Measurements from ENCODE around the gene RAD51D.

RAD51D gene

DNA sequence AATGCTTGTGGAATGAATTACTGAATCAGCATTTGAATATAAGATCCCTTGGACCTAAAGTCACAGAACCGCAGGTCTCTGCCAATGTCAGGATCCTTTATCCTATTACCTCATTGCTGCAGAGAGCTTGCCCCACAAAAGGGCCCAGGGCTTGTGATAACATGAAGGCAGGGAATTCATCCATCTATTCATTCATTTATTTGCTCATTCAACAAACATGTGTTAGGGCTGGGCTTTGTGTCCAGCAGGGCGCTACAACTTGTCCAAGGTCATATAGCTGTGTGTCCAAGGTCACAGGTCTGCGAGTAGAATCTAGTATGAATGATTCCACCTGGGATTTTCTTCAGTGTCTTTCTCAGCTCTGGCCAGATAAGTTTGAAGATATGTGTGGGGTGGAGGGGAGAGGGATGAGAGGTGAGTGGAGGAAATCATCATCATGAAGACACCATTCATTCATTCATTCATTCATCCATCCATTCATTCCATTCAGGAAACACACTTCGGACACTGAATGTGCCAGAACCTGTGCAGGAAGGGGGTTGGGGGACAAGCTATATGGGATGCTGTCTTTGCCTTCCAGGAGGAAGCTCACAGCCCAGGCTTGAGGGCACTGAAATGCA, 26.7 kb upstream of the RAD51D start:
- no peak overlapping the region for H3K4me3 ChIP-seq (ENCODE audit: low read depth, low read length)
- TF ChIP-seq, protein P1, sequence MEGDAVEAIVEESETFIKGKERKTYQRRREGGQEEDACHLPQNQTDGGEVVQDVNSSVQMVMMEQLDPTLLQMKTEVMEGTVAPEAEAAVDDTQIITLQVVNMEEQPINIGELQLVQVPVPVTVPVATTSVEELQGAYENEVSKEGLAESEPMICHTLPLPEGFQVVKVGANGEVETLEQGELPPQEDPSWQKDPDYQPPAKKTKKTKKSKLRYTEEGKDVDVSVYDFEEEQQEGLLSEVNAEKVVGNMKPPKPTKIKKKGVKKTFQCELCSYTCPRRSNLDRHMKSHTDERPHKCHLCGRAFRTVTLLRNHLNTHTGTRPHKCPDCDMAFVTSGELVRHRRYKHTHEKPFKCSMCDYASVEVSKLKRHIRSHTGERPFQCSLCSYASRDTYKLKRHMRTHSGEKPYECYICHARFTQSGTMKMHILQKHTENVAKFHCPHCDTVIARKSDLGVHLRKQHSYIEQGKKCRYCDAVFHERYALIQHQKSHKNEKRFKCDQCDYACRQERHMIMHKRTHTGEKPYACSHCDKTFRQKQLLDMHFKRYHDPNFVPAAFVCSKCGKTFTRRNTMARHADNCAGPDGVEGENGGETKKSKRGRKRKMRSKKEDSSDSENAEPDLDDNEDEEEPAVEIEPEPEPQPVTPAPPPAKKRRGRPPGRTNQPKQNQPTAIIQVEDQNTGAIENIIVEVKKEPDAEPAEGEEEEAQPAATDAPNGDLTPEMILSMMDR (IDR thresholded peaks at IDR 0.05; ENCODE audit: low read depth, low read length) = no peak
- no peak for DNase-seq
- no peaks in the 10 kb centered on the region; the same call in 1 of the 2 replicates for H3K36me3 ChIP-seq
- no peaks in the 10 kb centered on the region for H3K9me3 ChIP-seq
- no peaks in the 10 kb centered on the region for H3K4me1 ChIP-seq
- H3K27me3 ChIP-seq = no peaks in the 10 kb centered on the region; the same call in 1 of the 2 replicates

DNA sequence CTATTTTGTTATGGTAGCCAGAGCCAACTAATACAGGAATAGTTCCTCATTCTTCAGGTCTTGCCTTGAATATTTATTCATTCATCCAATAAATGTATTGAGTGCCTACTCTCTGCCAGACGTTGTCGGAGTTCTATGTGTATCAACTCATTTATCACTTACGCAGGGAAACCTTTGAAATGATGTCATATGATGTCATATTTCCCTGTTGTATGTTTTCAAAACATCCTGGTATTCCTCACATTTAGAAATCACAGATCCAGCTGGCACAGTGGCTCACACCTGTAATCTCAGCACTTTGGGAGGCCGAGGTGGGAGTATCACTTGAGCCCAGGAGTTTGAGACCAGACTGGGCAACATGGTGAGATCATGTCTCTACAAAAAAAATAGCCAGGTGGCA, 25.2 kb upstream of the RAD51D start:
- DNase-seq = no peak
- Histone ChIP-seq H3K36me3 (peaks cover 8% of the 10 kb centered on the region), H3K9me3 (no peaks in the 10 kb centered on the region), H3K4me1 (no peaks in the 10 kb centered on the region), H3K4me3 (ENCODE audit: low read depth, low read length) (no peak overlapping the region), H3K27me3 (no peaks in the 10 kb centered on the region; the same call in 1 of the 2 replicates)
- TF ChIP-seq, protein P1 (IDR thresholded peaks at IDR 0.05; ENCODE audit: low read depth, low read length) = no peak

DNA sequence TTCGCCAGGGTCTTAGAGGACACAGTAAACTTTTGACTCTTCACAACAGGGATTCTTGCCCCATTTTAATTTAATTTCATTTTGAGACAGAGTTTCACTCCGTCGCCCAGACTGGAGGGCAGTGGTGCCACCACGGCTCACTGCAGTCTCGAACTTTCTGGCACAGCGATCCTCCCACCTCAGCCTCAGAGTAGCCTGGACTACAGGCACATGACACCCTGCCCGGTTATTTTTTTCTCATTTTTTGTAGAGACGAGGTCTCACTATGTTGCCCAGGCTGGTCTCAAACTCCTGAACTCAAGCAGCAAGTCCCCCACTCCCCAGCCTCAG, 22.8 kb upstream of the RAD51D start:
- H3K36me3 ChIP-seq = peaks cover 32% of the 10 kb centered on the region
- no peaks in the 10 kb centered on the region for H3K9me3 ChIP-seq
- TF ChIP-seq, protein P1 (IDR thresholded peaks at IDR 0.05; ENCODE audit: low read depth, low read length) = no peak
- DNase-seq = no peak
- no peaks in the 10 kb centered on the region; the same call in 1 of the 2 replicates for H3K27me3 ChIP-seq
- peak overlapping the region; percentile 99 for H3K4me3 ChIP-seq (ENCODE audit: low read depth, low read length)
- H3K4me1 ChIP-seq = no peaks in the 10 kb centered on the region

DNA sequence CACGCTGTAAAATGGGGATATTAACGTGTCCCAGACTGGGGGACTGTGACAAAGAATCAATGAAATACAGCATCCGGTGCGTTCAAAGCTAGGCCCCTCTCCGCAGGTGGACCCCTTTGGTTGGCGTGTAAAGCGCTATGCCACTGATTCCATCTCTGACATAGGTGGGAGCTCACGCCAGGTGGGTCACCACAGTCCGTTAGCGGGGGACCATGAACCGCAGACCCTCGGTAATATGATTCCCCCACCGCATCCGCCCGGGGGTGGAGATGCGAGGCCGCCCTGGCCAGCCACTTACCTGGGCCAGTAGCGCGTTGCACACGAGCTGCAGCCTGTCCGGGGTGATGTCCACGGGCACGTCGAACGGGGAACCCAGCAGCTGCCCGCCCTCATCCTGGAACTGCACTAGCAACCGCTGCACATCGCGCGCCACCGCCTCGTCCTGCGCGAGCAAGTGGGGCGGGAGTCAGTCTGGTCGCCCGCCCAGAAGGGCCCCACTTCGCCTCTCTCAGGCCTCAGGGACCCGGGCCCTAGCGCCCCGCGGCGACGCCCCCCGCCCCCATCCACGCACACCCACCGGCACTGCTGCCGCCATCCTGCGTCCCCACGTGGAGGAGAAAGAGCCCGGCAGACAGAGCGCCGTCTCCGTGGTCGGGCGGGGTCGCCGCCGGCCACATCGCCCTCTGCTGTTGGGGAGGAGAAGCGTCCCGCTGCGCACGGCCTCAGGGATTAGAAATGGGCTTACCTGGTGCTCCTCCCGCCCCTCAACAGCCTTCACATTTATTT, 22.2 kb upstream of the RAD51D start, which contains the start of gene NLE1:
Gene NLE1 (minus strand): TSS at position 623 of the 786 bp plus-strand sequence. CDS start 28 bp downstream, at position 595.
- no peaks in the 10 kb centered on the region for H3K9me3 ChIP-seq
- peak; percentile 89 for DNase-seq
- peak within 1 kb of the TSS; percentile 99 for H3K4me3 ChIP-seq (ENCODE audit: low read depth, low read length)
- H3K4me1 ChIP-seq = no peaks in the 10 kb centered on the region
- TF ChIP-seq, protein P1 (IDR thresholded peaks at IDR 0.05; ENCODE audit: low read depth, low read length) = peak; percentile 78
- peaks cover 38% of the 10 kb centered on the region for H3K36me3 ChIP-seq
- H3K27me3 ChIP-seq = no peaks in the 10 kb centered on the region; the same call in 1 of the 2 replicates

DNA sequence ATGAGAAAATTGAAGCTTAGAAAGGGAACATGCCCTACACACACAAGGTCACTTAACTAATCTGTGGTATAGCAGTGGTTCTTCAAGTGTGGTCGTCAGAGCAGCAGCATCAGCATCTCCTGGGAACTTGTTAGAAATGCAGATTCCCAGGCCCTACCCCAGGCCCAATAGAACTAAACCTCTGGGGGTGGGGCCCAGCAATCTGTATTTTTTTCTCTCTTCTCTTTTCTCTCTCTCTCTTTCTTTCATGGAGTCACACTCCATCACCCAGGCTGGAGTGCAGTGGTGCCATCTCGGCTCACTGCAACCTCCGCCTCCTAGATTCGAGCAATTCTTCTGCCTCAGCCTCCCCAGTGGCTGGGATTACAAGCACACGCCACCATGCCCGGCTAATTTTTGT, 18.6 kb upstream of the RAD51D start:
- no peak for DNase-seq
- no peak overlapping the region for H3K4me3 ChIP-seq (ENCODE audit: low read depth, low read length)
- H3K36me3 ChIP-seq = peaks cover 74% of the 10 kb centered on the region
- no peaks in the 10 kb centered on the region for H3K4me1 ChIP-seq
- TF ChIP-seq, protein P1 (IDR thresholded peaks at IDR 0.05; ENCODE audit: low read depth, low read length) = no peak
- no peaks in the 10 kb centered on the region; the same call in 1 of the 2 replicates for H3K27me3 ChIP-seq
- no peaks in the 10 kb centered on the region for H3K9me3 ChIP-seq

DNA sequence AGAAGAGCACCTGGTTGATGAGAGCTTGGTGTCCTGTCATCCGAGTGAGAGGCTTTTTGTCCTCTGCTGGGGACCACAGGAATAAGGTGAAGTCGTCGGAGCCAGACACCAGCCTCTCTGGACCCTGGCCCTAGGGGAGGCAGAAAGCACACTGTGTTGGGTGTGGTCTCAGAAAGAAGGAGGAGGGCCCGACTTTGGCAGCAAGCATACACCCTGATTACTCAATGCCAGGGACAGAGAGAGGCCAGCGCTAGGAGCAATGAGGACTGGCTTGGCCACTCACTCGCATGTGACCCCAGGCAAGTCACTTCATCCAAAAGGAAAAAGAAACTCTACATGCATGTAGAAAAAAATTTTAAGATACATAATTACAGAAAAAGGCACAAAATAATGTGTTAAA, 15.7 kb upstream of the RAD51D start:
- H3K4me1 ChIP-seq = no peaks in the 10 kb centered on the region
- H3K4me3 ChIP-seq (ENCODE audit: low read depth, low read length) = no peak overlapping the region
- DNase-seq = no peak
- H3K36me3 ChIP-seq = peaks cover 92% of the 10 kb centered on the region
- no peaks in the 10 kb centered on the region for H3K9me3 ChIP-seq
- no peaks in the 10 kb centered on the region for H3K27me3 ChIP-seq
- TF ChIP-seq, protein P1 (IDR thresholded peaks at IDR 0.05; ENCODE audit: low read depth, low read length) = no peak

Measured in BE2C (cell line).